GM19468 (cell line): ENCODE measurements around the gene TMEM54.

Experiments
- ATAC-seq: cut with Tn5 transposase; IDR thresholded peaks from one replicate; pipeline ENCODE4 v1.9.1; 2021; ENCODE audit warnings: mild to moderate bottlenecking, moderate library complexity, moderate number of reproducible peaks; ENCODE audit not compliant: unreplicated experiment; ENCODE audit errors: extremely low read depth

TMEM54 gene

GRCh38 chr1:32900956-32901822 lies at the start of gene TMEM54:
Gene TMEM54 (minus strand): TSS chr1:32901389. CDS start chr1:32901238, 151 bp downstream.
- no peak for ATAC-seq

DNA sequence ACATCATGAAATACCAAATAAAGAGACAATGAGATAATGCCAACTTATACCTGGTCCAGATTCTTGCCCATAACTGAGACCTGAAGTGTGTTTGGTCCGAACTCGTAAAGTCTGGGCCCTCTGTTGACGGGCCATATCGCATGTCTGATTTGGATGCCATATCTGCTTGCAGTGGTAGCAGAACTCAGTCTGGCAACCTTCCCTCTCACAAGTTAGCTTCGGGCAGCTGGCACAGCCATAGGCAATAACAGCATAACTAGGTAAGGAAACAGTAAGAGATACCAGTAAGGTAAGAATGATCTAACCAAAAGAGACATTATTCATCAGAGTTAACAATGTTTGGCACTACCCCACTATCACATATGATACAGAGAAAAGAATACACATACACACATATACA lies 48.3 kb upstream of the TMEM54 start:
- ATAC-seq, result no peak

GRCh38 chr1:32948905-32949304 lies 47.7 kb upstream of the TMEM54 start:
- no peak for ATAC-seq

- no peak for ATAC-seq
These were observed 47.2 kb upstream of the TMEM54 start for GRCh38 chr1:32948390-32948722.

DNA sequence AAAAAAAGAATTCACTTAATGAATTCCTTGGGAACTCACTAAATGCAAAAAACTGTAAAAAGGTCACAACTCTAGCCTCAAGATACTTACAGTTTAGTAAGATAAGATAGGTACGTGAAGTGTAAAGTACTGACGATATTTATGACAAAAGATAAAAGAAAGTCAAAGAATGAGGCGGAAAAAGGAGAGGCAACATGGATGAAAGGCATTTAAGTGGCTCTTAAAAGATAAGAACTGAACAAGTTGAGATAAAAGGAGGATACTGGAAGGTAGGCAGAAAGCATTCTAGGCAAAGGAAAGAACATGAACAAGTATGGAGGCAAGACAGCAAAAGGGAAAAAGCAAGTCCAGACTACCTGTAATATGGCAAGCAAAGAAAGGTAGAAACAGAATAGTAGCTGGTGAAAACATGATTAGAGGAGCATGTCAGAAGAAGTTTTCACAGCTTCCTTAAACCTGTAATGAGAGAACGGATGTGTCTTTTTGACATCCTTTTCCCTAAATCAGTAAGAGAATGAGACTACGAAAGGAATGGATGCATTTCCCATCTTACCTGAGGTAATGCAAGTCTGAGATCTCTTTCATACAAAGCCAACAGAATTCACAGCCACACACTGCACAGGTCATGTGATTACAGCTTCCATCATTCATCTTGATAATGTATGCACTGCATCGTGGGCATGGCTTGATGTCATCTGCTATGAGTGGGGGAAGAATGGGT lies 46.6 kb upstream of the TMEM54 start:
- ATAC-seq, result no peak

- ATAC-seq, result no peak
These were observed 45.2 kb upstream of the TMEM54 start for GRCh38 chr1:32946413-32946812.

DNA sequence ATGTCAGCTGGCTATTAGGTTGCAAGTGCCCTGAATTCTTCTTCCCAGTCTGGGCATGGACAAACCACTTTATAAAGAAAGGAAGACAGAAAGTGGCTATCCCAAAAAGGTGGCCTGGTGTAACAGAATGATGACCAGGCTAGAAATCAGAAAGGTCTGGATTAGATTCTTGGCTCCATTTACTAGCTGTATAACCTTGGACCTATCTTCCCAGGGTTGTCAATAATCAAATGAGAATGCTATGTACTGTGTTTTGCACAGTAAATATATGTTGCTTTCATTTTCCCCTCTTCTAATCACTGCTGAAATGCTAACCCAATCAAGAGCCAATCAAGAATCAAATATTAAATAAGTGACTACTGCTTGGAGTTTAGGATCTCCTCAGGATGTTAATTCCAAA lies 43.0 kb upstream of the TMEM54 start:
- ATAC-seq, result no peak

GRCh38 chr1:32939655-32940371 lies 38.6 kb upstream of the TMEM54 start:
- ATAC-seq, result no peak

DNA sequence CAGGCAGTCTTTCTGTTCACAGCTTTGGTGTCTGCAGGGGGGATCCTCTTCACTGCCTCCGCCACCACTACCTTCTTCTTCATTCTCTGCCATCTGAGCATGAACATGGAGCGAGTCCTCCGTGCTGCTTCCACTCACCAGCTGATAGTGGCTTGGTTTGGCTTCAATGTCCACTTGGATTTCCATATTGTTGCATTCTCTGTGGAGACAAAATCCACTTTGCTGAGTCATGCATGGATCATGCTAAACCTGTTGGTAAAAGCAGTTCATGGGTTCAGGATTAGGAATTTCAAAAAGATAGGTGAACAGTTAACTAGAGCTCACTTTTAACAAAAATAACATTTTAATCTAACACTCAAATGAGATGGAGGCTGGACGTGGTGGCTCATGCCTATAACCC lies 35.9 kb upstream of the TMEM54 start:
- ATAC-seq, result no peak

GRCh38 chr1:32934535-32934934 lies 33.3 kb upstream of the TMEM54 start:
- no peak for ATAC-seq

- no peak for ATAC-seq
These were observed 32.6 kb upstream of the TMEM54 start for GRCh38 chr1:32933742-32934322.

DNA sequence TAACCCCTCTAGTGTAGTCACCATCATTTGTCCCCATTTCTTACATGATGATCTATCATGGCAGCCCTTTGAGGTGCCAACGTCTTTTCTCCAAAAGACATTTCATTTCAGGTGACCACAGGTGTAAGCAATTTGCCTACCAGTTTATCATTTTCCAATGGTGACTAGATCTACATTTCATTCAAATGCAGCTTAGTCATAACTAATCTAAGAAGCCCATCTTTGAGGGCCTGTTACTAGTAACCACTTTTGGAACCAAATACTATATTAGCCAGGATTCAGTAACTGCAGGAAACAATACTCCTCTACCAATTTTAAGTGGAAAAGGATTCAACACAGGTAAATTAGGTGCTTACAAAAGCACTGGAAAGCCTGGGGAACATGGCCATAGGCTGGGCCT lies 30.6 kb upstream of the TMEM54 start:
- ATAC-seq, result no peak

GRCh38 chr1:32929366-32929765 lies 28.2 kb upstream of the TMEM54 start:
- ATAC-seq, result no peak

DNA sequence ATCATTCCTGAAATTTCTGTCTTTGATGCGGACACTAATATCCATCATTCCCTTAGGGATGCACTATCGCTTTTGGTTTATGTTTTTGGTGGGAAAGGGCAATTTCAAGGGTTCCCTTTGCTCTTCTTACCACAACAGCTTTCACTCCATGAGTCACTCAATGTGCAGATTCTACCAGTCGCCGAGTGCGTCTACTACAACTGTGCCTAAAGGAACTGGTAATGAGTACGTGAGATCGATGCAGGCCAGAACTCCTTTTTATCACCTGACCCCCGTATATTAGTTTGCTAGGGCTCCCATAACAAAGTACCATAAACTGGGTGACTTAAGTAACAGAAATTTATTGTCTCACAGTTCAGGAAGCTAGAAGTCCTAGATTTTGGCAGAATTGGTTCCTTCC lies 27.5 kb upstream of the TMEM54 start:
- ATAC-seq, result no peak

GRCh38 chr1:32928285-32928684 lies 27.1 kb upstream of the TMEM54 start:
- no peak for ATAC-seq

GRCh38 chr1:32927441-32927840 lies 26.3 kb upstream of the TMEM54 start:
- ATAC-seq, result no peak

DNA sequence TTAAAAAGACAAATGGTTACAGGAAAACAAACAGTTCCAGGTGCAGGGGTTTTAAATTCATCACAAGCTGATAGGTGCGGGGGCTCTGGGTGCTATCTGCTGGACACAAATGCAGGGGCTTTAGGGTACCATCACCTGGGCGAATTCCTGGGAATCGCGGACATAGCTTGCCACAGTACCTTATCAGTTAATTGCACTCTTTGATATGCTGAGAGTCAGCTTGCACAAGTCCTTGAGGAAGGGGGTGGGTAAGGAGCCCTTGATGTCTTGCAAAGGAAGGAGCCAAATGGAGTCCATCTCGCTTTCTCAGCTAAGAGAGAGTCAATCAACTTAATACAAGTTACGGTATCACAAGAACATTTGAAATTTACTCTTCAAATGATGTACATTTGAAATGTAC lies 25.4 kb upstream of the TMEM54 start:
- no peak for ATAC-seq

- no peak for ATAC-seq
These were observed 24.4 kb upstream of the TMEM54 start for GRCh38 chr1:32925403-32926162.

- no peak for ATAC-seq
These were observed 23.7 kb upstream of the TMEM54 start for GRCh38 chr1:32924881-32925344.

DNA sequence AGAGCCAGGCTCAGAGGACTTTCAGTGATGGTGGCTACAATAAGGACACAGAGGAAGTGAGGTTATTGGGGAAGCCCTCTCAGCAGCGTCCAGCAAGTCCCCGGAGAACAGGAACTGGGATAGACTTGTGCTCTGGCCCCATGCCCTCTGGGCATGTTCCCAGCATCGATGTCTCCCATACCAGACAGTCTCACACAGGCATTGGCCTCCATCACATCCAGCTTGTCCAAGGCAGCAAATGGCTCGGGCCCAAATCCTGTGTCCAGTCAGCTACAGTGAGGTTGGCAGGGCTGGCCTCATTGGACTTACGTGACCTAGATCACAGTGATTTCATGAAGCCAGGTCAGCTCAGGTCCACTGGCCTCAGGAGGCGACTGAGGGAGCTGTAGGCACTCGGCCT lies 19.6 kb upstream of the TMEM54 start:
- ATAC-seq, result no peak
